ENCODE data around the gene MPI. TPM values are rescaled to one million over a fixed set of nuclear protein-coding genes. Genes with fewer than 3 reads are reported as not detected.

The MPI gene
- total RNA-seq, 1 experiment from 2014 or later: 57.5 TPM

GRCh38 chr15:74937590-74938371 is 47.9 kb downstream of the MPI start, which contains the start of gene COX5A:
Gene COX5A (minus strand): TSS chr15:74938073. CDS start chr15:74938014, 59 bp downstream.
- peak within 1 kb of the TSS; percentile 88 for H3K18ac ChIP-seq (ENCODE audit: insufficient read length, low read depth, low read length)
- H2AFZ ChIP-seq (ENCODE audit: low read length): no peak within 1 kb of the TSS
- WGBS (ENCODE audit: extremely low coverage, insufficient read length, low lambda C conversion rate): no CpG with 5 or more reads among the region's 85 CpGs
- H3K79me2 ChIP-seq (ENCODE audit: insufficient read depth, low read length): peaks cover 24% of the 10 kb centered on the region; the same call in 1 of the 2 replicates
- H3K23ac ChIP-seq (ENCODE audit: insufficient read length, low read depth, low read length): no peak within 1 kb of the TSS
- H3K79me1 ChIP-seq (ENCODE audit: insufficient read depth, low read depth, low read length, poor library complexity, severe bottlenecking): no peaks in the 10 kb centered on the region
- H3K4me1 ChIP-seq (ENCODE audit: insufficient read depth, low read length): no peaks in the 10 kb centered on the region
- H3K9ac ChIP-seq (ENCODE audit: extremely low read depth, insufficient read length, low read length): peak within 1 kb of the TSS; percentile 52
- H3K23me2 ChIP-seq (ENCODE audit: insufficient read length, low read depth, low read length, poor library complexity, severe bottlenecking): no peaks in the 10 kb centered on the region
- no peak within 1 kb of the TSS for H2BK12ac ChIP-seq (ENCODE audit: insufficient read length, low read depth, low read length)
- peak within 1 kb of the TSS; percentile 84 for H3K4me2 ChIP-seq (ENCODE audit: insufficient read depth, insufficient read length, low read length)
- H3K9me3 ChIP-seq (ENCODE audit: control insufficient read depth, low read depth, low read length): no peaks in the 10 kb centered on the region
- H3K27ac ChIP-seq (ENCODE audit: insufficient read length, low read depth, low read length): no peak within 1 kb of the TSS
- Mint-ChIP-seq H3K4me1 (peaks cover 6 to 15% of the 10 kb centered on the region in 2 experiments), H3K27ac (peak within 1 kb of the TSS; percentile 83 to 89 (median 85); a peak in 6 of 7 replicates), H3K9me3 (no peaks in the 10 kb centered on the region), H3K4me3 (peak within 1 kb of the TSS; percentile 85 to 96), H3K36me3 (ENCODE audit: insufficient read depth in 1 of 3, low read depth in 3 of 3) (peaks cover 2 to 8% (median 7%) of the 10 kb centered on the region in 3 experiments; a peak in 4 of 7 replicates), H3K27me3 (ENCODE audit: low read depth) (peaks cover under 1% of the 10 kb centered on the region; the same call in 1 of the 2 replicates)
- no peak within 1 kb of the TSS for H4K8ac ChIP-seq (replicated peaks; ENCODE audit: insufficient read length, low read depth, low read length)
- no peak within 1 kb of the TSS for H2BK5ac ChIP-seq (ENCODE audit: insufficient read length, low read length)
- H2BK15ac ChIP-seq (ENCODE audit: low read depth, low read length): no peak within 1 kb of the TSS
- no peaks in the 10 kb centered on the region for H4K20me1 ChIP-seq (ENCODE audit: control insufficient read depth, insufficient read depth, insufficient read length)
- H3T11ph ChIP-seq (ENCODE audit: low read length): no peak within 1 kb of the TSS
- H4K5ac ChIP-seq (ENCODE audit: insufficient read length, low read depth, low read length): no peak within 1 kb of the TSS
- DNase-seq: peak; percentile 96
- no peak within 1 kb of the TSS for H2BK20ac ChIP-seq (ENCODE audit: low read depth, low read length, poor library complexity, severe bottlenecking)
- H2AK5ac ChIP-seq (ENCODE audit: insufficient read length, low read length): no peak within 1 kb of the TSS
- no peak within 1 kb of the TSS for H3K56ac ChIP-seq (ENCODE audit: insufficient read length, low read depth, low read length)
- TF ChIP-seq CTCF (conservative IDR thresholded peaks at IDR 0.05): no peak
- H4K91ac ChIP-seq (ENCODE audit: insufficient read length, low read depth, low read length): no peak within 1 kb of the TSS
- H3K4ac ChIP-seq (ENCODE audit: low read depth, low read length): no peak within 1 kb of the TSS
- no peak within 1 kb of the TSS for H2BK120ac ChIP-seq (ENCODE audit: low read depth, low read length, poor library complexity, severe bottlenecking)
- H3K27me3 ChIP-seq (ENCODE audit: insufficient read depth, low read length): no peaks in the 10 kb centered on the region
- peak within 1 kb of the TSS; percentile 91 for H3K14ac ChIP-seq (ENCODE audit: insufficient read depth, low read length)
